Tibial nerve (tissue), 4 donors: ENCODE results near the gene SFMBT2.

ENCODE experiments used
- EP300 ChIP-seq, 2 donors: sonication (generic); formaldehyde crosslinking; IDR thresholded peaks; one replicate each; pipeline ENCODE4 v1.6.1; 2017; ENCODE audit warnings: antibody characterized with exemption in 2 of 2, mild to moderate bottlenecking in 1 of 2
- POLR2A ChIP-seq, 2 donors: fragments of 450-650 bp; IDR thresholded peaks; one replicate each; pipeline ENCODE4 v1.6.1; 2017; ENCODE audit warnings: antibody characterized with exemption in 2 of 2, mild to moderate bottlenecking in 2 of 2, moderate library complexity in 2 of 2
- TF ChIP-seq, protein P1 (sequence below), 5 experiments: fragments of 200-600 bp in 3 of 5; fragments of 450-650 bp in 2 of 5; sonication (generic) in 3 of 5; IDR thresholded peaks; one replicate each; pipeline ENCODE4 v1.5.1; 2016 to 2019; ENCODE audit warnings: antibody characterized with exemption in 5 of 5, mild to moderate bottlenecking in 3 of 5, moderate library complexity in 2 of 5

GRCh38 chr10:7133958-7134357 is 276.9 kb downstream of the SFMBT2 start:
- TF ChIP-seq POLR2A (IDR thresholded peaks at IDR 0.05): no peak
- TF ChIP-seq, protein P1, sequence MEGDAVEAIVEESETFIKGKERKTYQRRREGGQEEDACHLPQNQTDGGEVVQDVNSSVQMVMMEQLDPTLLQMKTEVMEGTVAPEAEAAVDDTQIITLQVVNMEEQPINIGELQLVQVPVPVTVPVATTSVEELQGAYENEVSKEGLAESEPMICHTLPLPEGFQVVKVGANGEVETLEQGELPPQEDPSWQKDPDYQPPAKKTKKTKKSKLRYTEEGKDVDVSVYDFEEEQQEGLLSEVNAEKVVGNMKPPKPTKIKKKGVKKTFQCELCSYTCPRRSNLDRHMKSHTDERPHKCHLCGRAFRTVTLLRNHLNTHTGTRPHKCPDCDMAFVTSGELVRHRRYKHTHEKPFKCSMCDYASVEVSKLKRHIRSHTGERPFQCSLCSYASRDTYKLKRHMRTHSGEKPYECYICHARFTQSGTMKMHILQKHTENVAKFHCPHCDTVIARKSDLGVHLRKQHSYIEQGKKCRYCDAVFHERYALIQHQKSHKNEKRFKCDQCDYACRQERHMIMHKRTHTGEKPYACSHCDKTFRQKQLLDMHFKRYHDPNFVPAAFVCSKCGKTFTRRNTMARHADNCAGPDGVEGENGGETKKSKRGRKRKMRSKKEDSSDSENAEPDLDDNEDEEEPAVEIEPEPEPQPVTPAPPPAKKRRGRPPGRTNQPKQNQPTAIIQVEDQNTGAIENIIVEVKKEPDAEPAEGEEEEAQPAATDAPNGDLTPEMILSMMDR (IDR thresholded peaks at IDR 0.05): no peak
- TF ChIP-seq EP300 (IDR thresholded peaks at IDR 0.05): no peak
